Omental fat pad (tissue), 4 donors: ENCODE measurements around the gene CPNE8. TPM values are rescaled to one million over a fixed set of nuclear protein-coding genes. Genes with fewer than 3 reads are reported as not detected.

Experiments
- ATAC-seq: fragments of 150-250 bp; one replicate; pipeline ENCODE4 v1.9.1; 2016; ENCODE audit warnings: mild to moderate bottlenecking, moderate library complexity; ENCODE audit not compliant: low FRiP score
- DNase-seq: peaks from one replicate; pipeline ENCODE4 v3.0.0-alpha.2; 2019; ENCODE audit warnings: low spot score
- total RNA-seq, 4 donors: library from RNA; depleted of rRNA; stranded (reverse); fragments of >200 nt; gene quantifications; one replicate each; pipeline ENCODE4 v1.1.0, GENCODE V29; 2016
- TF ChIP-seq, protein P1 (sequence below), 3 donors: fragments of 450-650 bp; IDR thresholded peaks; one replicate each; pipeline ENCODE4 v1.5.1; 2016 to 2017; ENCODE audit warnings: antibody characterized with exemption in 3 of 3, mild to moderate bottlenecking in 3 of 3, moderate library complexity in 2 of 3

CPNE8 gene
- total RNA-seq, 4 donors from 2014 or later: 16.3 to 42.8 (median 27.3) TPM

DNA sequence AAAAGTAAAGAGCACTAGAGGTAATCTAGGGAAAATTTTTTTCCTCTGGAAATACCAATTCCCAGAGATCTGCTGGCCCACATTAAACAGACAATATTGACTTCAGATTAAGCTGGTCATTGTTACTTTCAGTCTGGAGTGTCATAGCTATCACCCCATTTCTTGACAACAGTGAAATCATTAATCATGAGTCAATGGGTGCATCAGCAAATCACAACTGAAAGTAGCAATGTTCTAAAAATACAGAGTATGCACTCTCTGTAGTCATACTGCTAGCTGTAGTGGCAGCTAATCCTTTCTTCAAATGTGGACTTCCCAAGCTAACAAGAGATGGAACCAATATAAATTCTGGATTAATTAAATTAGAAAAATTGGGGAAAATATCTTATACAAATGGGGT lies 129.9 kb downstream of the CPNE8 start:
- no peak for DNase-seq
- TF ChIP-seq, protein P1, sequence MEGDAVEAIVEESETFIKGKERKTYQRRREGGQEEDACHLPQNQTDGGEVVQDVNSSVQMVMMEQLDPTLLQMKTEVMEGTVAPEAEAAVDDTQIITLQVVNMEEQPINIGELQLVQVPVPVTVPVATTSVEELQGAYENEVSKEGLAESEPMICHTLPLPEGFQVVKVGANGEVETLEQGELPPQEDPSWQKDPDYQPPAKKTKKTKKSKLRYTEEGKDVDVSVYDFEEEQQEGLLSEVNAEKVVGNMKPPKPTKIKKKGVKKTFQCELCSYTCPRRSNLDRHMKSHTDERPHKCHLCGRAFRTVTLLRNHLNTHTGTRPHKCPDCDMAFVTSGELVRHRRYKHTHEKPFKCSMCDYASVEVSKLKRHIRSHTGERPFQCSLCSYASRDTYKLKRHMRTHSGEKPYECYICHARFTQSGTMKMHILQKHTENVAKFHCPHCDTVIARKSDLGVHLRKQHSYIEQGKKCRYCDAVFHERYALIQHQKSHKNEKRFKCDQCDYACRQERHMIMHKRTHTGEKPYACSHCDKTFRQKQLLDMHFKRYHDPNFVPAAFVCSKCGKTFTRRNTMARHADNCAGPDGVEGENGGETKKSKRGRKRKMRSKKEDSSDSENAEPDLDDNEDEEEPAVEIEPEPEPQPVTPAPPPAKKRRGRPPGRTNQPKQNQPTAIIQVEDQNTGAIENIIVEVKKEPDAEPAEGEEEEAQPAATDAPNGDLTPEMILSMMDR (IDR thresholded peaks at IDR 0.05): no peak
- no peak for ATAC-seq

DNA sequence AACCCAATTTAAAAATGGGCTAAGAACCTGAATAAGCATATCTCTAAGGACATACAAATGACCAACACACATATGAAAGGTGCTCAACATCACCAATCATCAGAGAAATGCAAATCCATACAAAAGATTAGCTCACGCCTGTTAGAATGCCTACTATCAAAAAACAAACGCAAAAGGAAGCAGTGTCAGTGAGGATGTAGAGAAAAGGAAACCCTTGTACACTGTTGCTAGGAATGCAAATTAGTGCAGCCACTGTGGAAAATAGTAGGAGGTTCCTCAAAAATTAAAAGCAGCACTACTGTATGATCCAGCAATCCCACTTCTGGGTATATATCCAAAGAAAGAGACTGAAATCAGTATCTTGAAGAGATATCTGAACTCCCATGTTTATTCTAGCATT lies 133.0 kb downstream of the CPNE8 start:
- ATAC-seq (no peak), DNase-seq (no peak)
- TF ChIP-seq, protein P1 (IDR thresholded peaks at IDR 0.05): no peak

DNA sequence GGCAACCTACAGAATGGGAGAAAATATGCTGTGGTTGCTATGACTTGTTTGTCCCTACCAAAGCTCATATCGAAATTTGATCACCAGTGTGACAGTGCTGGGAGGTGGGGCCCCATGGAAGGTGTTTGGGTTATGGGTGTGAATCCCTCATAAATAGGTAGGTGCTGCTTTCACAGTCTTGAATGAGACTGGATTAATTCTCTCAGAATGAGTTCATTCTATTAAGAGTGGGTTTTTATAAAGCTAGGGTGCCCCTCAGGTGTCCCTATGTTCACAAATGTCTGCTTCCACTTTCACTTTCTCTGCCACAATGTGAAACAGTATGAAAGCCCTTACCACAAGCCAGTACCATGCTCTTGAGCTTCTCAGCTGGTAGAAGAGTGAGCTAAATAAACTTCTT lies 133.5 kb downstream of the CPNE8 start:
- TF ChIP-seq, protein P1 (IDR thresholded peaks at IDR 0.05): no peak
- ATAC-seq (no peak), DNase-seq (no peak)

DNA sequence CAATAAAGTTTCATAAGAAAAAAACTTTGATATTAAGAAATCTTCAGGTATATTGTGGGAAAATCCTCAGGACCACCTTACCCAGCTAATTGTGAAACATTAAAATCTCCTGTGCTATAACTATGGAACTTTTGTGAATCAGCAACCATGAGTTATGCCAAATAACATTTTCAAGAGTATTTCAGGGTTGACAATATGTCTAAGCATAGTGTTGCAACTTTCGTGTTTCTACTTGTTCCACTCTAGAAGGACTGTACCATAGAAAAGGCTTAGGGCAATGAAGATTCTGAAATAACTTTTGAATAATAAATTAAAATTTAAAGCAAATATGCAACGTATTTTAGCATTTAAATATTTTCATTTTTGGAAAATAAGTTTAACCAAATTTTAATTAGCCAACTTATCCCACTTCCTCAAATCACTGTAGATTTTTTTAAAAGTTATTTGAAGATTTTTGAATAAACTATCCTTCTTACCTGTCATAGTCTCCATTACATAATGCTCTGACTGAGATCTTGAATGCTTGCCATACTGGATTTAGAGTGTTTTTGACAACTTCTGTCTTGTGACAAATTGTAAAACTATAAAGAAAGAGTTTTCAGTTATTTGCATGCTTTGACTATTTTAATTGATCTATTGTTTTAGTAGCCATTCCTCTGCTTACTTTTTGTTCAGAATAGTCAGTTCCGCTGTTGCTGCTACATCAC lies 143.6 kb downstream of the CPNE8 start:
- ATAC-seq (no peak), DNase-seq (no peak)
- TF ChIP-seq, protein P1 (IDR thresholded peaks at IDR 0.05): no peak

DNA sequence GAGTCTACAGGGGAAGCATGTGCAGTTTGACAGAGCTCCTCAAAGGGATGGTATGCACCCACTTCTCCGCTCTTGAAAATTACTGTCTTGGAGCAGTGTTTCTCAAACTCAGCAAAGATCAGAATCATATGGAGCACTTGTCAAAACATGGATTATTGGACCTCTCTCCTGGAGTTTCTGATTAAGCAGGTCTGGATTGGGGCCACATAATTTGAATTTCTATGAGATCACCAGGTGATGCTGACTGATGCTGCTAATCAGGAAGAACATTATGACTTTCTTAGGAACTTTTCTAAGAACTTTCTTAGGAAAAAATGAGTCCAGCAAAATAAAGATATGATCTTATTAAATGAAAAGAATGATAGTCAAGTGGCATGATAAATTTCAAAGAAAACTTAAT lies 144.3 kb downstream of the CPNE8 start:
- TF ChIP-seq, protein P1 (IDR thresholded peaks at IDR 0.05): no peak
- DNase-seq: no peak
- ATAC-seq: no peak

DNA sequence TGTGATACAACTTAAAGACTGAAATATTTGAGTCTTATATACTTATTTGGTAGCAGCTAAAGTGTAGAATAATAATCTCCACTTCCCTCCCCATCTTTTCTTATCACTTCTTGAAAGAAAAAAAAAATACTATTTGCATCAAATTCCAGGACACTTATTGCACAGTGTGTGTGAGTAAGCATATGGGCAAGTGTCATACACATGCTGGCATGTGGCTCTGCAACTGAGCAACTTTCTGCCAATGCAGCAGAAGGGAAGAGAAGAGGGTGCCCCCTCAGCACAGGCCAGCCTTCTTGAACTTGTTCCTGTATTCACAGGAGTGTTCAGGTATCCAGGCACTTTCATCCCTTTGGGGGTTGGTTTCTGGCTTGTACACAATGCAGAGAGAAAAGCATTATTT lies 145.8 kb downstream of the CPNE8 start:
- DNase-seq (no peak), ATAC-seq (no peak)
- TF ChIP-seq, protein P1 (IDR thresholded peaks at IDR 0.05): no peak

DNA sequence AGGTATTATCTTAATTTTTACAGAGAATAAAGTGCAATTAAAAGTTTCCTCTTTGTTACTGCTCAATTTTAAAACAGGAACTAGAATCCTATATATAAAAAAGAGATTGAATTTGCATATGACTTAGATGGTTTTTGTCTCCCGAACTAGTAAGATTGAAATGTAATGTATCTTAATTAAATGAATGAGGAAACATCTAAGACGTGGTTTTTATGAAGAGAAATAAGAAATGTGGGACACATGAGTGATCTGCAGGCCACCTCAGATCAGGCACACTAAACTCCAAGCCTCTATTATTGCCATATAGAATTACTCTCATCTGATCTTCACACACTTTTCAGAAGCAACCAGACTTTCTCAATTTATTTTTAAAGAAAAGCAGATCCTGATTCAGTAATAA lies 158.6 kb downstream of the CPNE8 start:
- ATAC-seq: no peak
- TF ChIP-seq, protein P1 (IDR thresholded peaks at IDR 0.05): no peak
- no peak for DNase-seq
